A549 (cell line): ENCODE results near the gene POLR3F.

Experiments used
- CHD2 ChIP-seq: fragments of 150-350 bp; IDR thresholded peaks from 2 replicates; pipeline ENCODE4 v1.6.1; 2014; ENCODE audit warnings: low read length; ENCODE audit not compliant: partially characterized antibody
- CTCF ChIP-seq: fragments of >200 bp; sonication (Bioruptor Twin); formaldehyde crosslinking; IDR thresholded peaks from 3 replicates; pipeline ENCODE4 v1.5.1; 2016
- ESRRA ChIP-seq: fragments of 150-350 bp; IDR thresholded peaks from 2 replicates; pipeline ENCODE4 v1.6.1; 2014; ENCODE audit warnings: mild to moderate bottlenecking, low read length, borderline replicate concordance
- HES2 ChIP-seq: fragments of >200 bp; sonication (Bioruptor Twin); formaldehyde crosslinking; IDR thresholded peaks from 2 replicates; pipeline ENCODE4 v1.6.1; 2016
- KDM1A ChIP-seq: fragments of 200-600 bp; sonication (generic); IDR thresholded peaks from 2 replicates; pipeline ENCODE4 v1.6.1; 2016; ENCODE audit warnings: low read depth, mild to moderate bottlenecking
- MAFK ChIP-seq: fragments of 450-650 bp; IDR thresholded peaks from 2 replicates; pipeline ENCODE4 v1.6.1; 2014; ENCODE audit not compliant: partially characterized antibody
- MAX ChIP-seq: IDR thresholded peaks from 2 replicates; pipeline ENCODE4 v1.6.1; 2012
- PHF8 ChIP-seq: fragments of 200-600 bp; sonication (generic); IDR thresholded peaks from 2 replicates; pipeline ENCODE4 v1.6.1; 2016; ENCODE audit warnings: low read depth, mild to moderate bottlenecking, antibody characterized with exemption, moderate library complexity, borderline replicate concordance
- POLR2A ChIP-seq: IDR thresholded peaks from 2 replicates; pipeline ENCODE4 v1.6.1; 2012; ENCODE audit warnings: mild to moderate bottlenecking, low read length
- RFX5 ChIP-seq: fragments of 450-650 bp; IDR thresholded peaks from 2 replicates; pipeline ENCODE4 v1.7.1; 2014; ENCODE audit warnings: antibody characterized with exemption, mild to moderate bottlenecking, moderate library complexity
- RNF2 ChIP-seq: fragments of 200-600 bp; sonication (generic); IDR thresholded peaks from 2 replicates; pipeline ENCODE4 v1.6.1; 2016; ENCODE audit warnings: low read depth, mild to moderate bottlenecking, antibody characterized with exemption, moderate library complexity, borderline replicate concordance
- USF2 ChIP-seq: fragments of 450-650 bp; IDR thresholded peaks from 2 replicates; pipeline ENCODE4 v1.6.1; 2014; ENCODE audit warnings: antibody characterized with exemption

GRCh38 chr20:18488301-18488700 lies 21.1 kb downstream of the POLR3F start:
- TF ChIP-seq CHD2 (no peak), CTCF (no peak), POLR2A (no peak), RNF2 (no peak), ESRRA (no peak), HES2 (no peak), USF2 (no peak), KDM1A (no peak), PHF8 (no peak), MAX (no peak), MAFK (no peak), RFX5 (no peak)
